ENCODE measurements around the gene IL17C. TPM values are rescaled to one million over a fixed set of nuclear protein-coding genes. Genes with fewer than 3 reads are reported as not detected.

Gene IL17C
- total RNA-seq, 1 experiment from 2014 or later: 0.28 TPM

DNA sequence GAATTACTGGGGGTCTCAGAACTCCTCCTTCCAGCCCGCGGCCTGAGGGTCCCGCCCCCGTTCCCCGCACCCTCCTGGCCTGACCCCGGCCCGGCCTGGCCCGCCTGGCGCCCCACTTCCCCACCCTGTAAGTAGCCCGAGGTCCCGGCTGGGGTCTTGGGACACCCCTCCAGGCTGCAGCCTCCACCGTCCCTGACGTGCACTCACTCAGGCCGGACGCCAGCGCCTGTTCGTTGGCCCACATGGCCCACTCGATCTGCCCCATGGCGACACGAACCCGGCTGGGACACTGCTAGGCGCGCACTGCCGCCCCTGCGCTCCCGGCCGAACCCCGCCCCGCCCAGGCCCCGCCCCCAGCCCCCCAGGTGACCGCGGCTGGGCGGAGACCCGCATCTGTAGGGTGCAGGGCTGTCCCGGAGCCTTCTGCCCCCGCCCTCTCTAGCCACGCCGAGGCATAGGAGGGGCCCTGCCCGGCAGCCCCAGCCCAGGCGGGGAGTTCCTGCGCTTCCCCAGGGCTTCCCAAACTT lies 12.4 kb downstream of the IL17C start, which contains the start of gene CYBA:
CYBA (minus strand) TSS at position 305 of the 527 bp plus-strand sequence; CDS start at position 265, 40 bp downstream.
- H3K9me3 ChIP-seq (ENCODE audit: low read depth, low read length, poor library complexity, severe bottlenecking): no peaks in the 10 kb centered on the region
- intact Hi-C loops (cut with micrococcal nuclease; ENCODE audit: unreplicated experiment): no loop called here
- peak within 1 kb of the TSS; percentile 74 for H3K4me3 ChIP-seq (ENCODE audit: low read depth, low read length, poor library complexity, severe bottlenecking)
- H3K4me1 ChIP-seq (ENCODE audit: insufficient read depth, low read length, poor library complexity, severe bottlenecking): peaks cover 17% of the 10 kb centered on the region
- ChIA-PET CTCF (no interaction called here), POLR2A (ENCODE audit: low non-redundant PET) (no interaction called here)
- H3K36me3 ChIP-seq (ENCODE audit: insufficient read depth, low read length, poor library complexity, severe bottlenecking): peaks cover 26% of the 10 kb centered on the region
- H3K27me3 ChIP-seq (replicated peaks; ENCODE audit: insufficient read depth, low read depth, low read length, poor library complexity): no peaks in the 10 kb centered on the region
- peak; percentile 69 for DNase-seq (ENCODE audit: low spot score)
- H3K27ac ChIP-seq (ENCODE audit: low read depth, low read length, poor library complexity, severe bottlenecking): peak within 1 kb of the TSS; percentile 70
- BruUV-seq (replicated peaks): no TSS peak
- TF ChIP-seq EZH2 (IDR thresholded peaks at IDR 0.05; ENCODE audit: borderline replicate concordance, low read depth, low read length, poor library complexity, severe bottlenecking): no peak
- TF ChIP-seq, protein P1, sequence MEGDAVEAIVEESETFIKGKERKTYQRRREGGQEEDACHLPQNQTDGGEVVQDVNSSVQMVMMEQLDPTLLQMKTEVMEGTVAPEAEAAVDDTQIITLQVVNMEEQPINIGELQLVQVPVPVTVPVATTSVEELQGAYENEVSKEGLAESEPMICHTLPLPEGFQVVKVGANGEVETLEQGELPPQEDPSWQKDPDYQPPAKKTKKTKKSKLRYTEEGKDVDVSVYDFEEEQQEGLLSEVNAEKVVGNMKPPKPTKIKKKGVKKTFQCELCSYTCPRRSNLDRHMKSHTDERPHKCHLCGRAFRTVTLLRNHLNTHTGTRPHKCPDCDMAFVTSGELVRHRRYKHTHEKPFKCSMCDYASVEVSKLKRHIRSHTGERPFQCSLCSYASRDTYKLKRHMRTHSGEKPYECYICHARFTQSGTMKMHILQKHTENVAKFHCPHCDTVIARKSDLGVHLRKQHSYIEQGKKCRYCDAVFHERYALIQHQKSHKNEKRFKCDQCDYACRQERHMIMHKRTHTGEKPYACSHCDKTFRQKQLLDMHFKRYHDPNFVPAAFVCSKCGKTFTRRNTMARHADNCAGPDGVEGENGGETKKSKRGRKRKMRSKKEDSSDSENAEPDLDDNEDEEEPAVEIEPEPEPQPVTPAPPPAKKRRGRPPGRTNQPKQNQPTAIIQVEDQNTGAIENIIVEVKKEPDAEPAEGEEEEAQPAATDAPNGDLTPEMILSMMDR (conservative IDR thresholded peaks at IDR 0.05; ENCODE audit: low read depth, low read length): no peak

GRCh38 chr16:88651276-88651988 lies 13.1 kb downstream of the IL17C start:
- Histone ChIP-seq H3K4me1 (ENCODE audit: insufficient read depth, low read length, poor library complexity, severe bottlenecking) (peaks cover 17% of the 10 kb centered on the region), H3K9me3 (ENCODE audit: low read depth, low read length, poor library complexity, severe bottlenecking) (no peaks in the 10 kb centered on the region), H3K36me3 (ENCODE audit: insufficient read depth, low read length, poor library complexity, severe bottlenecking) (peaks cover 30% of the 10 kb centered on the region), H3K27ac (ENCODE audit: low read depth, low read length, poor library complexity, severe bottlenecking) (no peak overlapping the region), H3K27me3 (replicated peaks; ENCODE audit: insufficient read depth, low read depth, low read length, poor library complexity) (no peaks in the 10 kb centered on the region), H3K4me3 (ENCODE audit: low read depth, low read length, poor library complexity, severe bottlenecking) (peak overlapping the region; percentile 74)
- POLR2A ChIA-PET (ENCODE audit: low non-redundant PET): no interaction called here
- intact Hi-C loops (cut with micrococcal nuclease; ENCODE audit: unreplicated experiment): no loop called here
- no peak for DNase-seq (ENCODE audit: low spot score)
- CTCF ChIA-PET: no interaction called here
- BruUV-seq (replicated peaks): no TSS peak
- TF ChIP-seq, protein P1 (conservative IDR thresholded peaks at IDR 0.05; ENCODE audit: low read depth, low read length): no peak
- no peak for TF ChIP-seq EZH2 (IDR thresholded peaks at IDR 0.05; ENCODE audit: borderline replicate concordance, low read depth, low read length, poor library complexity, severe bottlenecking)

DNA sequence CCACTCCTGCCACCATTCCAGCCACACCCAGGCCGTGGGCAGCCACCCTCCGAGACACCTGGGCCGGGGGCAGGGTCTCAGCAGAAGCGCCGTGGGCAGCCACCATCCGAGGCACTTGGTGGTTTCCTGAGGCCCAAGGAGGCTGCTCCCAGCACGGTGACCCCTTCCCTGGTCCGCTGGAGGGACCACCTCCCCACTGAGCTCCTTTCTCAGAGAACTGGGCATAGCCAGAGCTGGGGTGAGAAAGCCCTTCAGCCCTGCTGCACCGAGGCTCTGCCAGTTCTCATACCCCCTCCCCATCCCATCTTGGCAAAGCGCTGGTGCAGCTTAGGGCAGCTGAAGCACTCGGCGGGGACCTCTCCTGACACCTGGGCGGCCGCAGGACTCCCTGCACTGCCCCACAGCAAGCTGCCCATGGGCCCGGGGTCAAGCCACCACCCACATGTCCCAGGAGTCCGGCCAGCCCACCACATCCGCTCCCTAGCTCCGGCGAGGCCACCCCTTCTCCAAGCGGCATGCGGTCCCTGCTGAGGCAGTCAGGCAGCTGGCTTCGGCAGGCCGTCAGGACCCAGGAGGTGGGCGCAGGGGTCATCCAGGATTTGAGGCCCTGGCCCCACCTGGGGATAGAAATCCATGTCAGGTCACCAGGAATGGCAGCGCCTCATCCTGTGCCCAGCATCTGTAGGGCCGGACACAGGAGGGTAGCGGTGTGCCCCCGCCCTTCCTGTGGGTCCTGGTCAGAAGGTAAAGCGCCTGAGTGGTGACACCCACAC lies 13.8 kb downstream of the IL17C start:
- Histone ChIP-seq H3K9me3 (ENCODE audit: low read depth, low read length, poor library complexity, severe bottlenecking) (no peaks in the 10 kb centered on the region), H3K27ac (ENCODE audit: low read depth, low read length, poor library complexity, severe bottlenecking) (no peak overlapping the region), H3K36me3 (ENCODE audit: insufficient read depth, low read length, poor library complexity, severe bottlenecking) (peaks cover 36% of the 10 kb centered on the region), H3K4me3 (ENCODE audit: low read depth, low read length, poor library complexity, severe bottlenecking) (no peak overlapping the region), H3K27me3 (replicated peaks; ENCODE audit: insufficient read depth, low read depth, low read length, poor library complexity) (no peaks in the 10 kb centered on the region), H3K4me1 (ENCODE audit: insufficient read depth, low read length, poor library complexity, severe bottlenecking) (peaks cover 17% of the 10 kb centered on the region)
- ChIA-PET CTCF (no interaction called here), POLR2A (ENCODE audit: low non-redundant PET) (no interaction called here)
- TF ChIP-seq, protein P1 (conservative IDR thresholded peaks at IDR 0.05; ENCODE audit: low read depth, low read length): no peak
- no peak for TF ChIP-seq EZH2 (IDR thresholded peaks at IDR 0.05; ENCODE audit: borderline replicate concordance, low read depth, low read length, poor library complexity, severe bottlenecking)
- intact Hi-C loops (cut with micrococcal nuclease; ENCODE audit: unreplicated experiment): no loop called here
- TSS peak; percentile 33 for BruUV-seq (replicated peaks)
- DNase-seq (ENCODE audit: low spot score): no peak

All from A673 (cell line).